NB4 (cell line): ENCODE data around the gene SYNCRIP.

Experiments used
- CTCF ChIP-seq: IDR thresholded peaks from one replicate; pipeline ENCODE4 v1.5.1; 2012; ENCODE audit warnings: low read depth, low read length
- MYC ChIP-seq: IDR thresholded peaks from 2 replicates; pipeline ENCODE4 v1.6.1; 2011; ENCODE audit warnings: low read depth, low read length
- POLR2A ChIP-seq: IDR thresholded peaks from 2 replicates; pipeline ENCODE4 v1.6.1; 2011; ENCODE audit warnings: mild to moderate bottlenecking; ENCODE audit not compliant: insufficient read length; ENCODE audit errors: extremely low read depth

GRCh38 chr6:85600713-85601313, 41.9 kb downstream of the SYNCRIP start:
- TF ChIP-seq CTCF = no peak
- no peak for TF ChIP-seq POLR2A
- TF ChIP-seq MYC = no peak
